HCT116 (cell line): ENCODE results near the gene MPEG1. TPM values are rescaled to one million over a fixed set of nuclear protein-coding genes. Genes with fewer than 3 reads are reported as not detected.

ENCODE experiments used
- ATAC-seq: fragments of 200-7000 bp; cut with Tn5 transposase; 2 replicates; pipeline ENCODE4 v1.9.1; 2020; ENCODE audit warnings: mild to moderate bottlenecking, moderate library complexity
- BruUV-seq: library from RNA; stranded (reverse); fragments of 400-500 nt; replicated peaks from 2 replicates; lab custom pipeline; 2021; lab: Mats Ljungman, UMichigan
- CTCF ChIA-PET: fragments of 300-600 bp; sonication (Branson Sonifier 250); formaldehyde crosslinking; loops from one replicate; lab custom pipeline; 2021; ENCODE audit warnings: antibody characterized with exemption; lab: Charles Lee
- POLR2A ChIA-PET: fragments of 300-600, 350-600 bp; sonication (Branson Sonifier 250); formaldehyde crosslinking; loops from one replicate; lab custom pipeline; 2021; ENCODE audit warnings: antibody characterized with exemption; lab: Charles Lee
- RAD21 ChIA-PET, 2 experiments: fragments of 300-600 bp; sonication (Branson Sonifier 250); formaldehyde crosslinking; loops; one replicate each; lab custom pipeline; 2023; ENCODE audit warnings: low total read pairs in 2 of 2; ENCODE audit not compliant: uncharacterized antibody in 2 of 2, unreplicated experiment in 2 of 2, low non-redundant PET in 1 of 2; lab: Charles Lee
- DNase-seq: peaks from one replicate; pipeline ENCODE4 v3.0.0-alpha.2; 2010; ENCODE audit warnings: low read depth, low spot score
- H2AFZ ChIP-seq: fragments of 200-600 bp; shearing (Covaris generic), sonication (generic); 2 replicates; pipeline ENCODE4 v1.6.1; 2017; ENCODE audit warnings: low read depth, mixed run types, mixed read lengths, antibody characterized with exemption, low read length; ENCODE audit not compliant: poor library complexity, severe bottlenecking
- H3K27ac ChIP-seq: 2 replicates; pipeline ENCODE4 v1.5.1; 2012; ENCODE audit warnings: low read depth, low read length
- H3K27me3 ChIP-seq: fragments of 200-600 bp; sonication (generic); 2 replicates; pipeline ENCODE4 v1.6.1; 2016; ENCODE audit warnings: mixed run types, low read length, mixed read lengths; ENCODE audit not compliant: insufficient read depth
- H3K36me3 ChIP-seq, 2 experiments: fragments of 200-500 bp in 1 of 2; fragments of 200-600 bp in 1 of 2; sonication (Bioruptor generic) in 1 of 2; sonication (generic) in 1 of 2; 2 replicates each; pipeline versions ENCODE4 v1.5.1 to v1.6.1; 2014 to 2016; ENCODE audit warnings: low read length in 2 of 2, inconsistent platforms in 1 of 2, mixed read lengths in 1 of 2, mixed run types in 1 of 2; ENCODE audit not compliant: insufficient read depth in 2 of 2, control insufficient read depth in 1 of 2
- H3K4me1 ChIP-seq, 2 experiments: fragments of 200-600 bp in 1 of 2; sonication (generic) in 1 of 2; 2 replicates each; pipeline versions ENCODE4 v1.5.1 to v1.6.1; 2012 to 2017; ENCODE audit warnings: low read length in 2 of 2, inconsistent platforms in 1 of 2, mild to moderate bottlenecking in 1 of 2, mixed read lengths in 1 of 2, mixed run types in 1 of 2, moderate library complexity in 1 of 2; ENCODE audit not compliant: insufficient read depth in 2 of 2, control insufficient read depth in 1 of 2
- H3K4me2 ChIP-seq: fragments of 200-600 bp; sonication (generic); 2 replicates; pipeline ENCODE4 v1.6.1; 2017; ENCODE audit warnings: mixed run types, low read length, mixed read lengths
- H3K4me3 ChIP-seq, 2 experiments: fragments of 200-600 bp in 1 of 2; sonication (generic) in 1 of 2; replicated peaks in 1 of 2; 2 replicates each; pipeline ENCODE4 v1.5.1; 2011 to 2016; ENCODE audit warnings: low read length in 2 of 2, control low read depth in 1 of 2, low read depth in 1 of 2, mild to moderate bottlenecking in 1 of 2, mixed read lengths in 1 of 2, mixed run types in 1 of 2
- H3K79me2 ChIP-seq: fragments of 200-600 bp; sonication (generic); 2 replicates; pipeline ENCODE4 v1.6.1; 2017; ENCODE audit warnings: mild to moderate bottlenecking, mixed run types, low read length, moderate library complexity, mixed read lengths; ENCODE audit not compliant: insufficient read depth
- H3K9ac ChIP-seq: fragments of 200-600 bp; sonication (generic); 2 replicates; pipeline ENCODE4 v1.6.1; 2016; ENCODE audit warnings: low read length, mixed read lengths
- H3K9me2 ChIP-seq: fragments of 200-600 bp; sonication (generic), shearing (Covaris generic); 2 replicates; pipeline ENCODE4 v1.6.1; 2017; ENCODE audit warnings: mixed run types, mild to moderate bottlenecking, moderate library complexity; ENCODE audit not compliant: insufficient read depth
- H3K9me3 ChIP-seq, 2 experiments: fragments of 200-500 bp in 1 of 2; fragments of 200-600 bp in 1 of 2; sonication (Bioruptor generic) in 1 of 2; sonication (generic) in 1 of 2; 2 replicates each; pipeline ENCODE4 v1.6.1; 2014 to 2017; ENCODE audit warnings: low read length in 2 of 2, mixed read lengths in 2 of 2, inconsistent platforms in 1 of 2, low read depth in 1 of 2, mild to moderate bottlenecking in 1 of 2, mixed run types in 1 of 2, moderate library complexity in 1 of 2; ENCODE audit not compliant: control insufficient read depth in 1 of 2, insufficient read depth in 1 of 2
- H4K20me1 ChIP-seq: fragments of 200-600 bp; sonication (generic), shearing (Covaris generic); 2 replicates; pipeline ENCODE4 v1.6.1; 2017; ENCODE audit warnings: mixed run types, mild to moderate bottlenecking, moderate library complexity; ENCODE audit not compliant: insufficient read depth
- CTCF ChIP-seq, 3 experiments: fragments of 200-600 bp in 1 of 3; sonication (generic) in 1 of 3; IDR thresholded peaks in 2 of 3; conservative IDR thresholded peaks in 1 of 3; 2 replicates each; pipeline ENCODE4 v1.5.1; 2012 to 2017; ENCODE audit warnings: low read depth in 2 of 3, low read length in 2 of 3, antibody characterized with exemption in 1 of 3, borderline replicate concordance in 1 of 3, control low read depth in 1 of 3, mild to moderate bottlenecking in 1 of 3, mixed read lengths in 1 of 3, mixed run types in 1 of 3, moderate library complexity in 1 of 3; ENCODE audit not compliant: insufficient read depth in 1 of 3
- EGR1 ChIP-seq: IDR thresholded peaks from 2 replicates; pipeline ENCODE4 v1.6.1; 2012; ENCODE audit warnings: low read depth
- ELF1 ChIP-seq: IDR thresholded peaks from 2 replicates; pipeline ENCODE4 v1.6.1; 2012; ENCODE audit warnings: low read depth, borderline replicate concordance
- MAX ChIP-seq: IDR thresholded peaks from 2 replicates; pipeline ENCODE4 v1.6.1; 2012
- POLR2A ChIP-seq: IDR thresholded peaks from 2 replicates; pipeline ENCODE4 v1.7.0; 2011; ENCODE audit warnings: borderline replicate concordance; ENCODE audit not compliant: insufficient read depth, insufficient read length; ENCODE audit errors: extremely low read depth
- POLR2AphosphoS5 ChIP-seq: IDR thresholded peaks from 2 replicates; pipeline ENCODE4 v1.6.1; 2011; ENCODE audit warnings: mild to moderate bottlenecking, low read depth, low read length, moderate library complexity
- RAD21 ChIP-seq: IDR thresholded peaks from 2 replicates; pipeline ENCODE4 v1.6.1; 2012; ENCODE audit warnings: low read depth, mild to moderate bottlenecking
- SIN3A ChIP-seq: IDR thresholded peaks from 2 replicates; pipeline ENCODE4 v1.6.1; 2012; ENCODE audit warnings: low read depth
- SP1 ChIP-seq: IDR thresholded peaks from 2 replicates; pipeline ENCODE4 v1.6.1; 2012; ENCODE audit warnings: low read depth
- TCF7L2 ChIP-seq: IDR thresholded peaks from 2 replicates; pipeline ENCODE4 v1.7.0; 2011; ENCODE audit warnings: borderline replicate concordance, inconsistent platforms; ENCODE audit not compliant: insufficient read depth, insufficient read length; ENCODE audit errors: extremely low read depth
- YY1 ChIP-seq: IDR thresholded peaks from 2 replicates; pipeline ENCODE4 v1.6.1; 2011; ENCODE audit warnings: low read length, low read depth, moderate library complexity, mild to moderate bottlenecking; ENCODE audit not compliant: insufficient replicate concordance; ENCODE audit errors: extremely low read depth
- ZFX ChIP-seq: fragments of 450-650 bp; IDR thresholded peaks from 2 replicates; pipeline ENCODE4 v1.6.1; 2017
- intact Hi-C: fragments of 100-400 bp; cut with micrococcal nuclease; formaldehyde crosslinking; loops from 2 replicates; pipeline ENCODE4 v1.10.0; 2022
- total RNA-seq: library from RNA; stranded (reverse); gene quantifications from one replicate; pipeline ENCODE4 v1.2.1, GENCODE V29; 2021; ENCODE audit not compliant: unreplicated experiment
- TF ChIP-seq, protein P1 (sequence below): IDR thresholded peaks from 2 replicates; pipeline ENCODE4 v1.6.1; 2012; ENCODE audit warnings: low read depth
- TF ChIP-seq, protein P2 (sequence below): IDR thresholded peaks from 2 replicates; pipeline ENCODE4 v1.6.1; 2011; ENCODE audit warnings: mild to moderate bottlenecking, low read length, moderate library complexity; ENCODE audit not compliant: insufficient replicate concordance; ENCODE audit errors: extremely low read depth
- TF ChIP-seq, protein P3 (sequence below): IDR thresholded peaks from 2 replicates; pipeline ENCODE4 v1.6.1; 2012

MPEG1 gene
- total RNA-seq, 1 experiment from 2014 or later: 0.07 TPM

DNA sequence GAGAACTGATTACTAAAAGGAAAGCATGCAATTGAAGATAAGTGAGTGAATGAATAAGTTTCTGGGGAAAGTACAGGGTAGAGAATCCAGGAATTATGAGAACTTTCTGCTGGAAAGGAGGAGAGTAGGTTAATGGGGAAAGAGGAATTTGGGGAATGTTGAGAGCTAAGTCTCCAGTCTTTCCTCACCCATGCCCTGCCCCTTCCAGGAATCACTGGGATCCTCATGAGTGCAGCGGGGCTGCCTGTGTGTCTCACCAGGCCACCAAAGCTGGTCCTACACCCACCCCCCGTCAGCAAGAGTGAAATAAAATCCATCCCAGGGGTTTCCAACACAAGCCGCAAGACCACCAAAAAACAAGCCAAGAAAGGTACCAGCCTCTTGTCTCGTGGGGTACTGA is 23.8 kb downstream of the MPEG1 start:
- Histone ChIP-seq H3K4me1 (peaks cover 13 to 20% of the 10 kb centered on the region in 2 experiments; a peak in 3 of 4 replicates), H3K4me2 (no peak overlapping the region), H3K79me2 (no peaks in the 10 kb centered on the region), H3K9ac (no peak overlapping the region), H2AFZ (no peak overlapping the region), H3K9me2 (no peaks in the 10 kb centered on the region), H3K9me3 (no peaks in the 10 kb centered on the region), H3K36me3 (0 out of 4 replicates have a peak, but pooled peaks cover 0 to under 1% of the 10 kb centered on the region in 2 experiments), H3K4me3 (no peak overlapping the region), H4K20me1 (no peaks in the 10 kb centered on the region), H3K27ac (no peak overlapping the region), H3K27me3 (no peaks in the 10 kb centered on the region)
- BruUV-seq: no TSS peak
- CTCF ChIA-PET: interaction anchor here (0.8 kb wide), 1 partner anchor 17 kb away, joined by 3 read pairs; the partner anchor contains the start of gene DTX4
- intact Hi-C loops: no loop called here
- TF ChIP-seq, protein P1, sequence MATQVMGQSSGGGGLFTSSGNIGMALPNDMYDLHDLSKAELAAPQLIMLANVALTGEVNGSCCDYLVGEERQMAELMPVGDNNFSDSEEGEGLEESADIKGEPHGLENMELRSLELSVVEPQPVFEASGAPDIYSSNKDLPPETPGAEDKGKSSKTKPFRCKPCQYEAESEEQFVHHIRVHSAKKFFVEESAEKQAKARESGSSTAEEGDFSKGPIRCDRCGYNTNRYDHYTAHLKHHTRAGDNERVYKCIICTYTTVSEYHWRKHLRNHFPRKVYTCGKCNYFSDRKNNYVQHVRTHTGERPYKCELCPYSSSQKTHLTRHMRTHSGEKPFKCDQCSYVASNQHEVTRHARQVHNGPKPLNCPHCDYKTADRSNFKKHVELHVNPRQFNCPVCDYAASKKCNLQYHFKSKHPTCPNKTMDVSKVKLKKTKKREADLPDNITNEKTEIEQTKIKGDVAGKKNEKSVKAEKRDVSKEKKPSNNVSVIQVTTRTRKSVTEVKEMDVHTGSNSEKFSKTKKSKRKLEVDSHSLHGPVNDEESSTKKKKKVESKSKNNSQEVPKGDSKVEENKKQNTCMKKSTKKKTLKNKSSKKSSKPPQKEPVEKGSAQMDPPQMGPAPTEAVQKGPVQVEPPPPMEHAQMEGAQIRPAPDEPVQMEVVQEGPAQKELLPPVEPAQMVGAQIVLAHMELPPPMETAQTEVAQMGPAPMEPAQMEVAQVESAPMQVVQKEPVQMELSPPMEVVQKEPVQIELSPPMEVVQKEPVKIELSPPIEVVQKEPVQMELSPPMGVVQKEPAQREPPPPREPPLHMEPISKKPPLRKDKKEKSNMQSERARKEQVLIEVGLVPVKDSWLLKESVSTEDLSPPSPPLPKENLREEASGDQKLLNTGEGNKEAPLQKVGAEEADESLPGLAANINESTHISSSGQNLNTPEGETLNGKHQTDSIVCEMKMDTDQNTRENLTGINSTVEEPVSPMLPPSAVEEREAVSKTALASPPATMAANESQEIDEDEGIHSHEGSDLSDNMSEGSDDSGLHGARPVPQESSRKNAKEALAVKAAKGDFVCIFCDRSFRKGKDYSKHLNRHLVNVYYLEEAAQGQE: no peak
- TF ChIP-seq ZFX (no peak), TCF7L2 (no peak), SIN3A (no peak), SP1 (no peak), YY1 (no peak), POLR2A (no peak), RAD21 (no peak), POLR2AphosphoS5 (no peak), ELF1 (no peak), CTCF (IDR thresholded peaks at IDR 0.05 in 2 of 3, conservative IDR thresholded peaks at IDR 0.05 in 1 of 3; ENCODE audit: borderline replicate concordance in 1 of 3, insufficient read depth in 1 of 3, low read depth in 2 of 3, low read length in 2 of 3) (no peak), MAX (no peak), EGR1 (no peak)
- TF ChIP-seq, protein P2, sequence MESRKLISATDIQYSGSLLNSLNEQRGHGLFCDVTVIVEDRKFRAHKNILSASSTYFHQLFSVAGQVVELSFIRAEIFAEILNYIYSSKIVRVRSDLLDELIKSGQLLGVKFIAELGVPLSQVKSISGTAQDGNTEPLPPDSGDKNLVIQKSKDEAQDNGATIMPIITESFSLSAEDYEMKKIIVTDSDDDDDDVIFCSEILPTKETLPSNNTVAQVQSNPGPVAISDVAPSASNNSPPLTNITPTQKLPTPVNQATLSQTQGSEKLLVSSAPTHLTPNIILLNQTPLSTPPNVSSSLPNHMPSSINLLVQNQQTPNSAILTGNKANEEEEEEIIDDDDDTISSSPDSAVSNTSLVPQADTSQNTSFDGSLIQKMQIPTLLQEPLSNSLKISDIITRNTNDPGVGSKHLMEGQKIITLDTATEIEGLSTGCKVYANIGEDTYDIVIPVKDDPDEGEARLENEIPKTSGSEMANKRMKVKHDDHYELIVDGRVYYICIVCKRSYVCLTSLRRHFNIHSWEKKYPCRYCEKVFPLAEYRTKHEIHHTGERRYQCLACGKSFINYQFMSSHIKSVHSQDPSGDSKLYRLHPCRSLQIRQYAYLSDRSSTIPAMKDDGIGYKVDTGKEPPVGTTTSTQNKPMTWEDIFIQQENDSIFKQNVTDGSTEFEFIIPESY: no peak
- TF ChIP-seq, protein P3, sequence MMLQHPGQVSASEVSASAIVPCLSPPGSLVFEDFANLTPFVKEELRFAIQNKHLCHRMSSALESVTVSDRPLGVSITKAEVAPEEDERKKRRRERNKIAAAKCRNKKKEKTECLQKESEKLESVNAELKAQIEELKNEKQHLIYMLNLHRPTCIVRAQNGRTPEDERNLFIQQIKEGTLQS: no peak
- DNase-seq: no peak
- POLR2A ChIA-PET: no interaction called here
- no peak for ATAC-seq
- RAD21 ChIA-PET: no interaction called here
